ENCODE results near the gene POLR2M.

POLR2M gene

DNA sequence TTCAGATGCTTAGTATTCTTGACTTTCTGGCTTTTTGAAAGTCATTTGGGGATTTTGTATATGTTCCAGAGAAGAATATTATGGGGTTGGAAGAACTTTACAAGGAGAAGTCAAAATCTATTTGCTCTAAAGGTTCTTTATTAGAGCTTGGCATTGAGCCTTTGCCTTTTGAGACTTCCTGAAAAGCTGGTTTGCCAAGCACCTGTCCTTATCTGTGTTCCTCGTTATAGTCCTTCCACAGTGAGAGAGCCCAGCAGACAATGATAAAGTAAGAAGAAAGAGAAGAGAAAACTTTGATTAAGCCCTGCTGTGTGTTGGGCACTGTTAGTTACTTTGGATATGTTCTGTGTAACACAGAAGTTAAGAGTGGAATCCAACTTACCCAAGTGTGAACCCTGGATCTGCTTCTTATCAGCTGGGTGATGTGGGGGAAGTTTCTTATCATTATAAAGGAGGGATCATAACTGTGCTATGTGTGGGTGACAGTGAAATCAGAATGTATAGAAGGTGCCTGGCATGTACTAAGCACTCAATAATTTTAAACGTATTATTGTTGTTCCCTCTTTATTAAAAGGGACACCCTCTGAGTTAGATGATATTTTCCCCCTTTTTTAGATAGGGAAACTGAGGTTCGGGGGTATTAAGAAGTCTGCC, 44.3 kb upstream of the POLR2M start:
- TF ChIP-seq SCRT1 (tag by site-specific recombination; IDR thresholded peaks at IDR 0.05; ENCODE audit: borderline replicate concordance) (no peak), ZNF23 (tag by site-specific recombination; IDR thresholded peaks at IDR 0.05; ENCODE audit: borderline replicate concordance) (no peak), ZNF341 (tag by site-specific recombination; IDR thresholded peaks at IDR 0.05; ENCODE audit: low read depth) (no peak), ZFHX2 (tag by site-specific recombination; conservative IDR thresholded peaks at IDR 0.05) (no peak), REPIN1 (tag by site-specific recombination; IDR thresholded peaks at IDR 0.05; ENCODE audit: low read depth) (no peak), KLF1 (tag by site-specific recombination; IDR thresholded peaks at IDR 0.05) (no peak), ZNF114 (tag by site-specific recombination; IDR thresholded peaks at IDR 0.05) (no peak), ZBTB20 (tag by site-specific recombination; IDR thresholded peaks at IDR 0.05) (no peak), ZNF423 (tag by site-specific recombination; IDR thresholded peaks at IDR 0.05) (no peak), ZSCAN23 (tag by site-specific recombination; IDR thresholded peaks at IDR 0.05) (no peak), ZNF211 (tag by site-specific recombination; IDR thresholded peaks at IDR 0.05; ENCODE audit: low read depth) (no peak), KLF8 (tag by site-specific recombination; IDR thresholded peaks at IDR 0.05) (no peak), SCRT2 (tag by site-specific recombination; IDR thresholded peaks at IDR 0.05) (no peak)
- TF ChIP-seq, protein P1, sequence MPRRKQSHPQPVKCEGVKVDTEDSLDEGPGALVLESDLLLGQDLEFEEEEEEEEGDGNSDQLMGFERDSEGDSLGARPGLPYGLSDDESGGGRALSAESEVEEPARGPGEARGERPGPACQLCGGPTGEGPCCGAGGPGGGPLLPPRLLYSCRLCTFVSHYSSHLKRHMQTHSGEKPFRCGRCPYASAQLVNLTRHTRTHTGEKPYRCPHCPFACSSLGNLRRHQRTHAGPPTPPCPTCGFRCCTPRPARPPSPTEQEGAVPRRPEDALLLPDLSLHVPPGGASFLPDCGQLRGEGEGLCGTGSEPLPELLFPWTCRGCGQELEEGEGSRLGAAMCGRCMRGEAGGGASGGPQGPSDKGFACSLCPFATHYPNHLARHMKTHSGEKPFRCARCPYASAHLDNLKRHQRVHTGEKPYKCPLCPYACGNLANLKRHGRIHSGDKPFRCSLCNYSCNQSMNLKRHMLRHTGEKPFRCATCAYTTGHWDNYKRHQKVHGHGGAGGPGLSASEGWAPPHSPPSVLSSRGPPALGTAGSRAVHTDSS (tag by site-specific recombination; IDR thresholded peaks at IDR 0.05): no peak
- TF ChIP-seq, protein P2, sequence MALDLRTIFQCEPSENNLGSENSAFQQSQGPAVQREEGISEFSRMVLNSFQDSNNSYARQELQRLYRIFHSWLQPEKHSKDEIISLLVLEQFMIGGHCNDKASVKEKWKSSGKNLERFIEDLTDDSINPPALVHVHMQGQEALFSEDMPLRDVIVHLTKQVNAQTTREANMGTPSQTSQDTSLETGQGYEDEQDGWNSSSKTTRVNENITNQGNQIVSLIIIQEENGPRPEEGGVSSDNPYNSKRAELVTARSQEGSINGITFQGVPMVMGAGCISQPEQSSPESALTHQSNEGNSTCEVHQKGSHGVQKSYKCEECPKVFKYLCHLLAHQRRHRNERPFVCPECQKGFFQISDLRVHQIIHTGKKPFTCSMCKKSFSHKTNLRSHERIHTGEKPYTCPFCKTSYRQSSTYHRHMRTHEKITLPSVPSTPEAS (tag by site-specific recombination; IDR thresholded peaks at IDR 0.05): no peak
- TF ChIP-seq, protein P3, sequence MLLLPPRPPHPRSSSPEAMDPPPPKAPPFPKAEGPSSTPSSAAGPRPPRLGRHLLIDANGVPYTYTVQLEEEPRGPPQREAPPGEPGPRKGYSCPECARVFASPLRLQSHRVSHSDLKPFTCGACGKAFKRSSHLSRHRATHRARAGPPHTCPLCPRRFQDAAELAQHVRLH (tag by site-specific recombination; IDR thresholded peaks at IDR 0.05): no peak
- Histone ChIP-seq H3K4me3 (ENCODE audit: low read depth, low read length) (no peak overlapping the region), H3K27ac (ENCODE audit: extremely low read depth, low read depth, low read length) (no peak overlapping the region), H3K4me1 (ENCODE audit: control insufficient read depth, insufficient read depth, low read length) (no peaks in the 10 kb centered on the region), H3K9me3 (ENCODE audit: control insufficient read depth, insufficient read depth, low read depth, low read length) (no peaks in the 10 kb centered on the region), H3K36me3 (ENCODE audit: control insufficient read depth in 2 of 2, insufficient read depth in 1 of 2, low read length in 2 of 2) (no peaks in the 10 kb centered on the region)
- CTCF ChIA-PET: interaction anchor here (0.7 to 2.2 kb wide), 2 partner anchors 20 to 199 kb away, joined by 4 to 8 read pairs; no protein-coding TSS in a partner anchor
- POLR2A ChIA-PET: no interaction called here

DNA sequence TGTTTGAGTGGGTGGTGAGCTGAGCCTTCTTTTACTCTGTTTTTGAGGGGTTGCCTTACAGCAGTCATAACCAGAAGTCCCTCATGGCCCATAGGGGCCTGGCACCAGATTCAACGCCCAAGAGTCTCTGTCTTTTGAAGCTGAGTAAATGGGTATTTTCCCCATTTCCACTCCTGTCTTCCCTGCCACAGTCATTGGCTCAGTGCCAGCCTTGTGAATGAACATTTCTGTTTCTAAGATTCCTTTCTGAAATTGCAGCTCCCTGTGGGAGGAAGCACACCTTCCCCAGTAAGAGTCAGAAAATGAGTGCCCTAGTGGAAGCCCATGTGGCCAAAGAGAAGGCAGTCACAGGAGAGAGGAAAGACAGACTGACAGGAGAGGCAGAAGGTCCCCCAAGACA, 43.7 kb upstream of the POLR2M start:
- POLR2A ChIA-PET: no interaction called here
- CTCF ChIA-PET: interaction anchor here (0.7 to 2.2 kb wide), 3 partner anchors 9 to 21 kb away, joined by 3 to 8 read pairs (median 6); no protein-coding TSS in a partner anchor
- Histone ChIP-seq H3K9me3 (ENCODE audit: control insufficient read depth, insufficient read depth, low read depth, low read length) (no peaks in the 10 kb centered on the region), H3K4me1 (ENCODE audit: control insufficient read depth, insufficient read depth, low read length) (no peaks in the 10 kb centered on the region), H3K36me3 (ENCODE audit: control insufficient read depth in 2 of 2, insufficient read depth in 1 of 2, low read length in 2 of 2) (no peaks in the 10 kb centered on the region), H3K4me3 (ENCODE audit: low read depth, low read length) (no peak overlapping the region), H3K27ac (ENCODE audit: extremely low read depth, low read depth, low read length) (no peak overlapping the region)
- TF ChIP-seq, protein P4, sequence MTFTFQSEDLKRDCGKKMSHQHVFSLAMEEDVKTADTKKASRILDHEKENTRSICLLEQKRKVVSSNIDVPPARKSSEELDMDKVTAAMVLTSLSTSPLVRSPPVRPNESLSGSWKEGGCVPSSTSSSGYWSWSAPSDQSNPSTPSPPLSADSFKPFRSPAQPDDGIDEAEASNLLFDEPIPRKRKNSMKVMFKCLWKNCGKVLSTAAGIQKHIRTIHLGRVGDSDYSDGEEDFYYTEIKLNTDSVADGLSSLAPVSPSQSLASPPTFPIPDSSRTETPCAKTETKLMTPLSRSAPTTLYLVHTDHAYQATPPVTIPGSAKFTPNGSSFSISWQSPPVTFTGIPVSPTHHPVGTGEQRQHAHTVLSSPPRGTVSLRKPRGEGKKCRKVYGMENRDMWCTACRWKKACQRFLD (tag by site-specific recombination; IDR thresholded peaks at IDR 0.05): no peak
- TF ChIP-seq ZNF433 (tag by site-specific recombination; IDR thresholded peaks at IDR 0.05; ENCODE audit: low read depth) (no peak), ZXDB (tag by site-specific recombination; IDR thresholded peaks at IDR 0.05) (no peak), ZNF146 (tag by site-specific recombination; IDR thresholded peaks at IDR 0.05) (no peak), ZNF37A (tag by site-specific recombination; IDR thresholded peaks at IDR 0.05) (no peak), ZFP69B (tag by site-specific recombination; IDR thresholded peaks at IDR 0.05) (no peak), ZNF416 (tag by site-specific recombination; IDR thresholded peaks at IDR 0.05) (no peak), ZNF350 (tag by site-specific recombination; IDR thresholded peaks at IDR 0.05) (no peak), IKZF3 (tag by site-specific recombination; IDR thresholded peaks at IDR 0.05) (no peak), ZNF140 (tag by site-specific recombination; IDR thresholded peaks at IDR 0.05) (no peak), ZNF184 (tag by site-specific recombination; IDR thresholded peaks at IDR 0.05) (no peak), MZF1 (tag by site-specific recombination; IDR thresholded peaks at IDR 0.05; ENCODE audit: borderline replicate concordance) (no peak), ZNF621 (tag by site-specific recombination; IDR thresholded peaks at IDR 0.05) (no peak)
- TF ChIP-seq, protein P2 (tag by site-specific recombination; IDR thresholded peaks at IDR 0.05): no peak
- TF ChIP-seq, protein P5, sequence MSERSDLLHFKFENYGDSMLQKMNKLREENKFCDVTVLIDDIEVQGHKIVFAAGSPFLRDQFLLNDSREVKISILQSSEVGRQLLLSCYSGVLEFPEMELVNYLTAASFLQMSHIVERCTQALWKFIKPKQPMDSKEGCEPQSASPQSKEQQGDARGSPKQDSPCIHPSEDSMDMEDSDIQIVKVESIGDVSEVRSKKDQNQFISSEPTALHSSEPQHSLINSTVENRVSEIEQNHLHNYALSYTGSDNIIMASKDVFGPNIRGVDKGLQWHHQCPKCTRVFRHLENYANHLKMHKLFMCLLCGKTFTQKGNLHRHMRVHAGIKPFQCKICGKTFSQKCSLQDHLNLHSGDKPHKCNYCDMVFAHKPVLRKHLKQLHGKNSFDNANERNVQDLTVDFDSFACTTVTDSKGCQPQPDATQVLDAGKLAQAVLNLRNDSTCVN (tag by site-specific recombination; optimal IDR thresholded peaks at IDR 0.05): no peak

All from HEK293 (cell line).